Stimulated activated CD4-positive, alpha-beta T cell treated with anti-CD3 and anti-CD28 coated beads, Interleukin-1b, Interleukin-23, amount 100 ng/mL, for 4 hours (primary cell): ENCODE measurements around the gene TBC1D2.
A peak's percentile ranks its signal among the peaks of the same experiment; 100 is the strongest.
"Not testable (repeated sequence)": the region's sequence is repeated elsewhere in the genome, so short reads cannot be mapped to it uniquely, and the experiment has no call there.

ENCODE experiments used
- DNase-seq, 2 donors: peaks; one replicate each; pipeline ENCODE4 v3.0.0-alpha.2; 2020; ENCODE audit warnings: low read depth in 2 of 2

TBC1D2 gene

DNA sequence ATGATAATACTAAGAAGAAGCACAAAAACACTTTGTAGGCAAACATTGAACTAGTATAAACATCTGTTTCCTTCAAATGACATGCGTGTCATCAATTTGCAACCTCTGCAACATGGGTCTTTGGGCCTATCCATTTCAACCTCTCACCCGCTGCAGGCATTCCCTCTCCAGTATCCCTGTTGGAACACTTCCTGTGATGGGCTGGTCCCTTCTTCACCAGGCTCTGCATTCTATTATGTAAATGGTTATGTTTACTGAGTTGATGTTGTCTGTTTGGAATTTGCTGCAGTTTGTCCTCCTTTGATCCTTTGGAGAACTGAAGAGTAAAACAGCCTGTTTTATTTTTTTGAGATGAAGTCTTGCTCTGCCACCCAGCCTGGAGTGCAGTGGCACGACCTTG, 16.6 kb upstream of the TBC1D2 start:
- DNase-seq, result no peak

DNA sequence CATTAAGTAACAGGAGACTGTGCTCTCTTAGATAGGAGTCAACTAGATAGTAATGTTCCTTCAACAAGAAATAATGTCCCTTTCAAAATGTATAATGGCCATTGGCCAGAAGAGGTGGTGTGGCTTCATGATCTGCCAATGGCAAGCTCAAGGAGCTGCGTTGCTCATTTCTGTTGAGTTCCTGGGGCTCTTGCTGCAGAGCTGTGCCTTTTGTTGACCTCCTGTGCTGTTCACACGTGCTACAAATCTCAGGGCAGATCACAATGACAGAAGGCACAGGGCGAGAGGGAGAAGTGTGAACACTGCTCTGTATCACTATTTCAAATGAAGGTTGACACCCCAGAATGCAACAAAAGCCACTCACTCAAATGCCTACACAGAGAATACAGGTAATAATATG, 16.0 kb upstream of the TBC1D2 start:
- DNase-seq, result no peak

- DNase-seq, result not testable (repeated sequence)
These were observed 14.8 kb upstream of the TBC1D2 start for GRCh38 chr9:98270284-98270683.

DNA sequence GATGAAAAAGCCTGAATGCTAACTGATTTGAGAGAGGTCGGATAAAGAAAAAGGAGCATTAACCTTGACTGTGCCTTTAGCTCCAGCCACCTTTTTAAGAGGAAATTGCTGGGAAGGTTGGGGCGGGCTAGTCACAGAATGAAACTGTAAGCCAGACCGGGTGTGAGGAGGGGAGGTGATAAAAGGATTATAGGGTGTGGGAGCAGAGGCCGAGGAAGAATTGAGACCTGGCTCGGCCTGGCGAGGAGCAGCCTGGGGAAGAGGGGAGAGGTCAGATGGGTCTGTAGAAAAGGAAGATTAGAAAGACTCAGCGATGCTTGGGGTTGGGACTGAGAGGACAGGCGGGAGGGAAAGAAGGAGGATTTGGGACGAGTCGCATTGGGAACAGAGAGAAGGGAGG, 14.2 kb upstream of the TBC1D2 start:
- DNase-seq, result not testable (repeated sequence)

- not testable (repeated sequence) for DNase-seq
These were observed 12.1 kb upstream of the TBC1D2 start for GRCh38 chr9:98267556-98267955.

DNA sequence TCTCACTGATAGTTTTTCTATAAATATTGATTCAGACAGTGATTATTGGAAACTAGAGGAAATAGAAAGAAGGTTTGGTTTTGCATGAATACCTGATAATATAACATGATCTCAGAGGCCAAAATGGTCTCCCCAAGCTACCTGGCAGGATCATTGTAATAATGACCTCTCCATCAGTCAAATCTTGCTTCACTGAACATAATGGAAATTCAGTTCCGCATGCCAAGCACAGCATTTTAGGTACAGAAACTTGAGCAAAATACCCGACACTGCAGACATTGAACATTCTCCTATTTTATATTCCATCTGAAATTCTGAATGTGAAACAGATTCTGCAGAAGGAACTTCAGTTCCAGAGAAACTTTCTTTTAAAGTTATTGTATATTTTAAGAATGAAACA, 9.1 kb upstream of the TBC1D2 start:
- no peak for DNase-seq

- DNase-seq, result peak; percentile 71 to 73
These were observed 8.3 kb upstream of the TBC1D2 start for GRCh38 chr9:98263482-98264357.

DNA sequence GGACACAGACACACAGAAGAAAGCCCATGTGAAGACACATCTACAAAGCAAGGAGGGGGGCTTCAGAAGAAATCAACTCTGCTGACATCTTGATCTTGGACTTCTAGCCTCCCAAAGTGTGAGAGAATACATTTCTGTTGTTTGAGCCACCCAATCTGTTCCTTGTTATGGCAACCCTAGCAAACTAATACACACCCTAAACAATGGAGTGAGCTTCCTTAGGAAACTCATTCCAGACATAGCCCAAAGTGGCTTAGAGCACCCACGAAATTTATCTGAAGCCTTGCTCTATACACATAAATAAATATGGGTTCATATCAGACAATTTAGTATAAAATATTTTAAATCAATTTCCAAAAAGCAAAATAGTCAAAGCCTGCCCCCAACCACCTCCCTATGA, 7.6 kb upstream of the TBC1D2 start:
- no peak for DNase-seq

GRCh38 chr9:98262056-98262455, 6.6 kb upstream of the TBC1D2 start:
- DNase-seq, result no peak

DNA sequence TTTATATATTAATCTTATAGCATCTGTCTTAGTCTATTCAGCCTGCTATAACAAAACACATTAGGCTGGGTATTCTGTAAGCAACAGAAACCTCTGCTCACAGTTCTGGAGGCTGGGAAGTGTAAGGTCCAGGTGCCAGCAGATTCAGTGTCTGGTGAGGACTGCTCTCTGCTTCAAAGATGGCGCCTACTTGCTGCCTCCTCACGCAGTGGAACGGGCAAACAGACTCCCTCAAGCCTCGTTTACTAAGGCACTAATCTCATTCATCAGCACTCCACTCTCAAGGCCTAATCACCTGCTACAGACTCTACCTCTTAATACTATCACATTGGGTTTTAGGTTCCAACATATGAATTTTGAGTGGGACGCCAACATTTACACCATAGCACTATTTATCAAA, 5.2 kb upstream of the TBC1D2 start:
- no peak for DNase-seq

DNA sequence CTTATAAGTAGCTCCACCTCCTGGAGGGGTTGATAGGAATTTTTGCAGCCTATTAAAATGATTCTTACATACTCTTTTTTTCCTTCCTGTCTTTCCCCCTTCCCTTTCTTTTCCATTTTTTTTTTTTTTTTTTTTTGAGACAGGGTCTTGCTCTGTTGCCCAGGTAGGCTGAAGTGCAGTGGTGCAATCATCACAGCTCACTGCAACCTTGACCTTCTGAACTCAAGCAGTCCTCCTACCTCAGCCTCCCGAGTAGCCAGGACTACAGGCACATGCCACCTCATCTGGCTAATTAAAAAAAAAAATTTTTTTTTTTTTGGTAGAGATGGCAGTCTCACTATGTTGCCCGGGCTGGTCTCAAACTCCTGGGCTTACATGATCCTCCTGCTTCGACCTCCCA, 4.3 kb upstream of the TBC1D2 start:
- no peak for DNase-seq

DNA sequence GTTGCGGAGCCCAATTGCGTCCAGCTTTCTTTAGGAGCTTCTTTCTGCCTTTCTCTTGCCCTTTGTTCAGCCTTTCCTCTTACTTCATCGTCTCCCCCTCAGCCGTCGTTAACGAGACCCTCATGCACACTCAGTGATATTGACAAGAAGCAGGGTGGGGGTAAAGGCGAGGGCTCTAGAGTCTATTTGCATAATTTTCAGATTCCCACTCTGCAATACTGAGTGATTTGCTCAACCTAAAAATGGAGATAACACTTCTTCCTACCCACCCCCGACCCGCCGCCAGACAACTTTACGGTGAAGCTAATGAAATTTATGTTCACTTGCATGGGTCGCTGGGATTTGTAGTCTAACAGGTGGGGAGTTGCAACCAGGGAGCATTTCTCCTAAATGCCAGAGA, 1.3 kb upstream of the TBC1D2 start:
- peak; percentile 13 to 18 for DNase-seq

DNA sequence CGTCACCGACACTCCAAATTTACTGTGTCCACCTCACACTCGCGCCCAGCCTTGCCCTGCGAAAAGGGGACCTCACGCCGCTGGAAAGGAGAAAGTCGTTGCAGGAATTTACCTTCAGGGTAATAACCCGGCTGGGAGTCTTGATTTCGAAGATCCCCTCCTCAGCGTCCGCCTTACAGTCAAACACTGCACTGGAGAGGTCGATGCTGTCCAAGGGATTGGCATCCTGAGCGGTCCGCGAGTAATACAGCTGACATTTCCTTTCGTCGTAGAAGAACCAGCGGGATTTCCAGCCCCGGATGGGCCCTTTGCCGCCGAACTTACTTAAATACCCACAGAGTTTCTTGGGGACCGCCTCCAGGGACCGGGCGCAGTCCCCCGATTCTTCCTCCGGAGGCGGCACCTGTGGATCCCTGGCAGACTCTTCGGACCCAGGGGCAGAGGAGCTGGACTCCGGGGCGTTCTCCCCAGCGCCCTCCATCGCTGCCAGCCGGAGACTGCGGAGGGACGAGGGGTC, 330 bp downstream of the TBC1D2 start:
- no peak for DNase-seq

- DNase-seq, result no peak
These were observed 1.0 kb downstream of the TBC1D2 start for GRCh38 chr9:98254228-98255060.

GRCh38 chr9:98253565-98253964, 1.9 kb downstream of the TBC1D2 start:
- DNase-seq, result no peak

GRCh38 chr9:98251551-98251950, 3.9 kb downstream of the TBC1D2 start:
- no peak for DNase-seq

- no peak for DNase-seq
These were observed 5.7 kb downstream of the TBC1D2 start for GRCh38 chr9:98249771-98250170.

DNA sequence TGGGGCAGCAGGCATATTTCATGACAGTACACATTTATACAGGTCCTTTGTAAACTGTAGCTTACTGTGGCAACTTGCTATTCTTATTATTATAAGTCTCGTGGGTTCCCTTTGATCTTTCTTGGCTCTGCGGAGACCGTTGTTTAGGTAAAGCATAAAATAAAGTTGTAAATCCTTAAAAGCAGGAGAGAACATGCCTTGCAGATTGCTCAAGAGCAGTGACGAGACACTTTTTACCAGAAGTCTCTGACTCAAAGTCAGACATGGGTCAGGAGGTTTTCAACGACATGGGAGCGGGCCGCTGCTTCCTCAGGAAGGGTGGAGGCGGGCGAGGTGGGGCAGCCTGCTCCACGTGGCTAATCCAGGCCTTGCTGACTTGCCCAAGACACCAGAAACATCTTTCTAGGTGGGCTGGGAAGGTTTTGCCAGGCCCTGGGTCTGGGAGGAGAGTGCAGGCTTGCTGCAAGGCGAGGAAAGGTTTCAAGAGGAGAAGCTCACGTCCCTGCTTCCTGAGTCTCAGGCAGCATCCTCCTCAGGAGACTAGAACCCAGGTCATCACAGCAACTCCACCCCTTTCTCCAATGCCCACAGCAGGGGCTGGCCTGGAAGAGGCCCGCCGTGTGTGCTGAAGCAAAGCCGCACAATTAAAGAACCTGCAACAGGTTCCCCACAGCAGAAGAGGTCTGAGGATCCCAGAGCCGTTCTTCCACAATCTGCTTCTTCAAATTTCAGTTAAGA, 6.5 kb downstream of the TBC1D2 start:
- DNase-seq, result no peak

GRCh38 chr9:98247831-98248657, 7.4 kb downstream of the TBC1D2 start:
- DNase-seq, result no peak

- no peak for DNase-seq
These were observed 13.0 kb downstream of the TBC1D2 start for GRCh38 chr9:98242426-98242825.
